NCI-H2029 treated with DMSO at 0.1 percent for 48 hours (cell line): ENCODE data around the gene STIL.

Experiments used
- DNase-seq: peaks from one replicate; lab custom pipeline; 2025; lab: John Stamatoyannopoulos, UW

Gene STIL

DNA sequence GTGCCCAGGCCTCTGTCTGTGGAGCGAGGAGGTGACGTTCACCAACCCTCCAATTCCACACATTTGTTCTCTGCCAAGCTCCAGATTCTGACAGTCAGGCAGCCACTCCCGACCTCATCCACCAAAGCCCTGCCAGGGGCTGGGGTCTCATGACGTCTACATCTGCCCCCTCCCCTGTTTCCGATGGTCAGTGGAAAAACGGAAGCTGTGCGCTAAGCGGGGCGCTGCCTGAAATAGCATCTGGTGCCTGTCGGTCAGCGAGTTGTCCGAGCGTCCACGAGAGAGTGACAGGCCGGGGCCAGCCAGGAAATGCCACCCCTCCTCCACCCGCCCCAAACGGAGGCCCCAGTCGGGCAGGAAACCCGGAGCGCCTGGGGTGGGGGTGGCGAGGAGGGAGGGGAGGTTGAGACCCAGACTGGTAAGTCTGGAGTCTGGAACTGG, 78.7 kb downstream of the STIL start:
- DNase-seq, result no peak

DNA sequence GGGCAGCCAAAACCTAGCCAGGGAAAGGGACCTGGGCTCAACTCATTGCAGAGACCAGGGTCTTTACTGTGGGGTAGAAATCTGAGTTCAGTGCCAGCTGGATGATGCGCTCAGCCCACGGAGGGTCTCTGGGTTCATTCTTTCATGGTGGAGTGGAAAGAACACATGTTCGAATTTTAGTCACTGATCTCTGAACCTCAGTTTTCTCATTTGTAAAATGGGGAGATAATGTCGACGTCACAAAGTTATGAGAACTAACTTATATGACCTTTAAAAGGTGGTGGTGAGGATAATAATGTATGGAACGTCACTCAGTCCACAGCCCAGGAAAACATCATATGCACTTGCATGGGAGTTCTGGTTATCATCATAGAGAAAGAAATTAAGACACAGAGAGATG, 80.8 kb downstream of the STIL start:
- DNase-seq, result no peak

DNA sequence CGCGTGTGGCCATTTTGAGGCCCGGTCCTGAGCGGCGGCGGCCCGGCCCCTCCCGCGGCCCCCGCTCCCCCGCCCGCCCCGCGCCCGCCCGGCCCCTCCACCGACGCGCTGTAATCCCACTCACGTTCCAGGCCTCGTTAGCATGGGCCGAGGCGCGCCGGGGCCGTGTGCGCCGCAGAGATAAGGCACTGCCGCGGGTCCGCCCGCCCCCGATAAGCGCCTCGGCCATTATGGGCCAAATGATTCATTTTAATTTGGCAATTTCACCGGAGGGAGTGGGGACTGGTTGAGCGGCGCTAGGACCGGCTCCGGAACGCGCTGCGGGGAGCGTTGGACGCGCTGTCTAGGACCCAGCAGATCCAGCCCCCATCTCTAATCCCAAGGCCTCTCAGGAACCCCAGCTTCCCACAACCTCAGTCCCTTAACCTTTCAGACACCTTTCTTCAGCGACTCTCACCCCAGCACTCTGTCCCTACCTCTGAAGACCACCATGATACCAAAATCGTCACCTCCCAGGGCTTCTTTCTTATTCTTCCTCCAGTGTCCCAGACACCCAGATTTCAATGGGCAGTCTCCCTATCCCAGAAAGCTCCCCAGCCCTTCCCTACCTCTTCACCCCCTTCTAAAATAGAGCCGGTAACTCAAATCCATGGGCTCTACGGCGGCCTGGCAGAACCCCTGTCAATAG, 81.6 kb downstream of the STIL start, which contains the start of gene TAL1:
TAL1 (minus strand) TSS at position 39 of the 688 bp plus-strand sequence. CDS start 6,337 bp downstream, outside the sequence.
- no peak for DNase-seq

DNA sequence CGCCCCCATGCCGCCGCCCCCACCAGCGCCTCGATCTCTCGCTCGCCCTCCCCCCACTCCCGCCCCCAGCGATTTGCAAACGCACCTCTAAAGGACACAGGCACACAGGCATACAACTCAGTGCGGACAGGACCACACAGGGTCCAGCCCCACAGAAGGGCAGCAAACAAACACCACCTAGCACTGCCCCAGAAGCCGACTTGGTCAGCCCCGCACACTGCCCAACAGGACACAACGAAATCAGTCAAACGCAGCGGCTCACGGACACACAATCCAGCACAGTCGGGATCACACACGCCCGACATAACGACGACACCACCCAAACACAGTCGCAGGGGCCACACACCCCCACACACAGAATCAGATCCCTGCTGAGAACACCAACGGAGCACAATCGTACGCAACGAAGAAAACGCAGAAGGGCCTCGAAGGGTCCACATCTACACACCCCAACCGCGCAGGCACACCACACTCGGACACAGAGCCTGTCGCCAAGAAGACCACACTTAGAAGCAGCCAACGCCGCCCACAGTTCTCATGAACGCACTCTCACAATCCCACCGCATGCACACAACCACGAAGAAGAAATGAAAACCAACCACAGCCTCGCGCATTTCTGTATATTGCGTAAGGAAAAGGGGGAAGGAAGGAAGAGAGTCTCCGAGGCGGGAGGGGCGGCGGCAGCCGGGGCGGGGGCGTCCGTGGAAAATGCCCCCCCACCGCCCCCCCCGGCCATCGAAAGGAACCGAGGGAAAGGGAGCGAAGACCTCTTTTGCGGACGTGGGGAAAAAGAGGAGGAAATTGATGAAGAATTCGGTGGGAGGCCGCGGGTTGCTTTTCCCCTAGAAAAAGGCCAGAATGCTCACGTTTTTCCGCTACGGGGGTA, 82.4 kb downstream of the STIL start:
- DNase-seq, result no peak

DNA sequence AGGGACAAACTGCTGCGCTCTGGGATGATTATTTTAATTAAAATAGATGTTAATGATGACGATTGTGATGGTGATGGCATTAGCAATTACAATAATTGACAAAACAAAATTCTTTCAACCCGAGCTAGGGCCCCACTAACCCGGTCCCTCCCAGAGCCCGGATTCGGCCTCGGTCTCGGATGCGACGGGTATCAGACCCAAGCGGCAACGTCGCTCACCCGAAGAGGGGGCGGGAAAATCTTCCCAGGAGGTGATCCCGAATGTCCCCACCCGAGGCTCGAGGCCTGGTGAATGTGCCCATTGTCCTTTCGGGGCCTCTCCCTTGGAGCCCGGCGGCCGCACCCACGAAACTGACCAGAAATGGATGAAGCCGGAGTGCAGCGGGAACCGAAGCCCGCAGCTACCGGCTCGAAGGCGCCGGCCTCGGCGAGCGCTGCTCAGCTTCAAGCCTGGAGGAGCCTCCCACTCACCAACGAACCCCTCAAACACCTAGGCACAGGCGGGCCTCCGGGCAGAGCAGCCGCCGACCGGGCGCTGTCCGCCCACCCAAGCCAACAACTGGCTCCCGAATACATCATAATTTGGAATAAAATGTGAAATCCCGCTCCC, 83.2 kb downstream of the STIL start:
- no peak for DNase-seq

DNA sequence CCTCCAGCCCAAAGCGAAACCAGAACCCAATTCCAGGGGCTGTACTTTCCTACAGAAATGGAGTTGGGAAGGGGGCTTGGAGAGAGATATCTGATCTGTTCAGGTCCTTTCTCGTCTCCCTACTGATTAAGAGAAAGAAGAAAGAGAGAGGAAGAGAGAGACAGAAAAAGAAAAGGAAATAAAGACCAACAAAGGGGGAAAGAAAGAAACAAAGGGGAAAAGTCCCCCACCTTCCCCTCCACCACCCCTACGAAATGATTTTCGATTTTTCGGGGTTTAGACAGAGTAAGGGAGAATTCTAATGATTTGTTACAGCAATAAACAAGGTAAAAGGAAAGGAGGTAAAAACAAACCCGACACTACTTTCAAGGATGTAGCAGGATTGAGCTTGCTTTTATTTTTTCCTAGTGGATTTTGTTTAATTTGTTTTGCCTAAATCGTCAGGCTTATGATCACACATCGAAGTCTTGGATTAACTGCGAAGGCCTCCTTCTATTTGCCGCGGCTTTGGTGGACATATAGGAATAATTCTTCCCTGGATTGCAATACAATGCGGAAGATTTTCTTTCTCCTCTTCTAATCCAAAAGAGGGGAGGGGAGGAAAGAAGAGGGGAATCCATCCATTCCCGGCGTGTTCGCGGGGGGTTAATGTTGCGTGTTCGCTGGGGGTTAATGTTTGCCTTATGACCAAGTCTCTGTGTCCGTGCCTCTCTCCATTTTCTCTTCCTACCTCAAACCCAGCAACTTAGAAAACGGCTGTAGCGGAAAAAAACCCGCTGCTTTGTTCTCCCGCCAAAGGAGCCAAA, 83.9 kb downstream of the STIL start:
- no peak for DNase-seq

DNA sequence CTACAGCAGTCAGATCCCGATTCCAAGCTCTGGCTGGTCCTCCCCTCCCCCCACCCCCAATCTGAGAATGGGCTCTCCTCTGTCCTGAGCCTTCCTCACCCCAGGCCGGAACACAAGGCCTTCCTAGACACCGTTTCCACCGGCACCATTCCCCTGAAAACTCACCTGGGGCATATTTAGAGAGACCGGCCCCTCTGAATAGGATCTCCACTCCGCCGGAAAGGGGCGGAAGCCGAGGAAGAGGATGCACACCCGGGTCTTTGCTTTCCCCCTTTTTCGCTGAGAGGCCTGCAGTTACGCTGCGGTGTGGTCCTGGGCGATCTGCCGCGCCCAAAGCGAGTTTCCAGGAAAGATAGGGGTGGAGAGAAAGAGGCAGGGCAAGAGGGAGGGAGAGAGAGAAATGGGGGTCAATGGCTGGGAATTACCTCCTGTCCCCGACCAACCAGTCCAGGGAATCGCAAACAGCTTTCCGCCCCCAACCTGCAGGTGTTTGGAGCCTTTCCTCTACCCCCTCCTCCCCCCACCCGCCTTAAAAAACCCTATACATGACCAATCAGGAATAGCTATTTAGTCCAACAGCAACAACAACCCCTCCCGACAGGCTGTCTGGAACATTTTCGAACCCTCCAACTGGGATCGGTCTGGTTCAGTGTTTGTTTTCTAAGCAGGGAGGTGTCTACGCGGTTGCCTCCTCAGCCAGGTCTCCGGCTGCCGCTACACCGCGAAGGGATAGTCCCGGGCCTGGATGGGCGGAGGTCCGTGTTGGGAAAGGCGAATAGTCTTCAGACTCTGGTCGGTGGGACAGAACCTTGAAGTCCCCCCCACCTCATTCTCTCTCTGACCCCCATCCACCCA, 84.7 kb downstream of the STIL start:
- no peak for DNase-seq

DNA sequence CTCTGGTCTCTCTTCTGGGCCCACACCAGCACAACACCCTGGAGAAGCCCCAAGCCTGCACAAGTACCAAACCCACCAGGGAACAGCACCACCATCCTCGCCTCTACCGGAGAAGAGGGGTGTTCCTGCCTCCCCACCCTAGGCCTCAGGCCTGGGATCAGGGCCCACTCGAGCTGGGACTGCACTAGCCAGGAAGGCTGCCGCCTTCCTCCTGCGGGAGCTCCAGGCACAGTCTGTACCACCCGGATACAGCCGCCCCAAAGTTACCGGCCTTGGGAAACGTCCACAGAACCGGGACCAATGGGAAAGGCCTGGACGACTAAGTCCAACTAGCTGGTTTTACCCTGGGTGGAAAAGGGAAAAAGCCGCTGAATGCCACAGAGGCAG, 85.3 kb downstream of the STIL start:
- DNase-seq, result no peak

DNA sequence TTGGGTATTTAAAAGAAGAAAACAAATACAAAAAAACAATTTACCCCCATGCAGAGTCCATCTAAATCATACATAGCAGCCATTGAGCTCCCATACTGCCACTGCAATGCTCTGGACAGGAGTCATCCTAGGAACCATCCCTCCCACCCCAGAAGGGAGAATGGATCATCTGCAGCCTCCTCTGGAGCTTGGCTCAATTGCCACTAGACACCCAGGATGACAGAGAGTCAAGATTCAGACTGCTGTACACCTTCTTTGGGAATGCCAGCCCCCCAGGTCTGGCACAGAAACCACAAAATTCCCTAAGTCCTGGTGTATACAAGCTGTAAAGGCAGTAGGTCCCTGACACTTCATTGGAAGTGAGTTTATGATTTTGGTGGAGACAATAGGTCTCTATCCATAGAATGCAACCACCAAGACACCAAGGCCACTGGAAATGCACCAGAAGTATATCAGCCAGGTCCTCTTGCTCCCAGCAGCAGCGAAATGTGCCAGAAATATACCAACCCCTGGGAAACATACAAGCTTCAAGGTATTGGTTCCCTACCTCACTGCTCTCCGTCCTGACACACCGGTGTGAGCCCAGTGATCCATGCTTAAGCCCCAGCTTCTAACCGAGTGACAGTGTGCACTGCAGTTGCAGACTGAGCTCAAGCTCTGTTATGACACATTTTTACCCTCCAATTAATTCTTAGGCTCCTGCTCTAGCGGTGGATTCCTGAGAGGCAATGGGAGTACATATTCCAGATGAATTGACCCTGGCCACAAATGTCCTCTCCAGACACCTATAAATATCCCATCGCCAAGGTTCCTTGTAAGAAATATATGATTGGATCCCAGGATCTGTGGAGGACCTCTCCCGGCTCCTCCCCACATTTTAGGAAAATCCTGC, 86.4 kb downstream of the STIL start:
- no peak for DNase-seq

DNA sequence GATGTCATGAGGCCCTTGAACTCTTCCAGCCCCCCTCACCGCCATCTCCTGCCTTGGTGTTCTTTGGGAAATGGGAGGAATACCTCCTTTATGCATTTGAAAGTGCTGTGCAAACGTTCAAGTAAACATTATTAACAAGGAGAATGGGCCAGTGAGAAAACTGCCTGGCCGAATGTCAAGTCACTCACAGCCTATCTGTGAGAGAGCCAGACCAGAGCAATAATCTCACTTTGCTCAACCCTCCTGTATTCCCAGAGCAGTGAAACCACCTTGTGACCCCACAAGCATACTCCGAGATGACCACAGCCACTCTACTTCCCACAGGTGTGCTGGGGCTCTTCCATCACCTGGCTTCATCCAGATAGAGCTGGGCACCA, 87.1 kb downstream of the STIL start:
- DNase-seq, result no peak

DNA sequence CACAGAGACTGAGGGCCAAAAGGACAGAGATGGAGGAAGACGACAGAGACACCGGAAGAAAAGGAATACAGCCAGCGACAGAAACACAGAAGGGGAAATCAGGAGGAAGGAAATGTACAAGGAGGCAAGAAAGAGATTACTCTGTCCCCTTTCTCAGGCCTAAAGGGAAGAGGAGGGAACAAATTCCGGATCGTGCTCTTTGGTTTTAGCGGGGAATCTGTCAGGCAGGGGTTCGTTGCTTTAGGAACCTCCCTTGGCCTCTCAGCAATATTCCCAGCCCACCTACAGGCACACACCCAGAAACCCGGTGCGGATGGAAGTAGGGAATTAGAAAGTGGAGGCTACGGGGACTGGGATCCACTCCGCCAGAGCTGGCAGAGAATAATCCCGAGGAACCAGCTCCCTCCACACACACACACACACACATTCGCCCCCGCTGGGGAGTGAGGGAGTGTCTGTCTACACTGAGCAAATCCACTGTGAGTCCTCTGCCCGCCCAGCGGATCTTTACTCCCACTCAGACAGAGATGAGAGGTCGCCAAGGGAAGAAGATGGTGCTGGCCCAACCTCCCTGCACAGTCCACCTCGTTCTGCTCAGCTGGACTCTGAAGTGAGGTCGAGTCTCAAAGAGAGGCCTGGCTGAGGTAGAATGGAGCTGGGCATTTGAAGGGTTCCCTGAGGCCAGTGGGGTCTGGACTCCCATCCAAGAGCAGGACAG, 87.7 kb downstream of the STIL start:
- DNase-seq, result no peak

DNA sequence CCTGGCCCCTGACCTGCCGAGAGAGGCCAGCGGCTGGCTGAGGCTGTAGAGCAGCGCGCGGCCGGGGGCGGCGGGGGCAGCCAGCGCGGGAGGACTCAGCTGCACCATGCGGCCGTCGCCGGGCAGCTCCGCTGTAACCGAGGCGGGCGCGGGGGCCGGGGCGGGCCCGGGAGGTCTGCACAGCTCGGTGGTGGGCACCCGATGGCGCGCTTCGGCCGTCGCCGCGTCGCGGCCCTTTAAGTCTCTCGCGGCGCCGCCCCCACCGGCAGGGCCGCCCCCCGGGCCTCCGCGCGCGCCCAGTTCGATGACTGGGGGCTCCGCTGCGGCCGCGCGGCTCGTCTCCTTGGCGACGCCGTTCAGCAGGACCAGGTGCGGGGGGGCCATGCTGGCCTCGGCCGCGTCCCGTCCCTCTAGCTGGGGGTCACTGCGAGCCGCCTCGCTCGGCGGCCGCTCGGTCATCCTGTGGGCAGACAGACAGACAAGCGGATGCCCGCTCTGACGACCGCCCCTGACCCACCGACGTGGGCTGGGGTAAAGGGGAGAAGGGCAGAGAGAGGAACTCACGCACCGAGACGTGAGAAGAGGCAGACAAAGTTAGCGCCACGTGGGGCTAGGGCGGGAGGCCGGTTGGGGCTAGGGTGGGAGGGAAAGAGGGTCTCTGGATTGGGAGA, 88.4 kb downstream of the STIL start:
- no peak for DNase-seq

DNA sequence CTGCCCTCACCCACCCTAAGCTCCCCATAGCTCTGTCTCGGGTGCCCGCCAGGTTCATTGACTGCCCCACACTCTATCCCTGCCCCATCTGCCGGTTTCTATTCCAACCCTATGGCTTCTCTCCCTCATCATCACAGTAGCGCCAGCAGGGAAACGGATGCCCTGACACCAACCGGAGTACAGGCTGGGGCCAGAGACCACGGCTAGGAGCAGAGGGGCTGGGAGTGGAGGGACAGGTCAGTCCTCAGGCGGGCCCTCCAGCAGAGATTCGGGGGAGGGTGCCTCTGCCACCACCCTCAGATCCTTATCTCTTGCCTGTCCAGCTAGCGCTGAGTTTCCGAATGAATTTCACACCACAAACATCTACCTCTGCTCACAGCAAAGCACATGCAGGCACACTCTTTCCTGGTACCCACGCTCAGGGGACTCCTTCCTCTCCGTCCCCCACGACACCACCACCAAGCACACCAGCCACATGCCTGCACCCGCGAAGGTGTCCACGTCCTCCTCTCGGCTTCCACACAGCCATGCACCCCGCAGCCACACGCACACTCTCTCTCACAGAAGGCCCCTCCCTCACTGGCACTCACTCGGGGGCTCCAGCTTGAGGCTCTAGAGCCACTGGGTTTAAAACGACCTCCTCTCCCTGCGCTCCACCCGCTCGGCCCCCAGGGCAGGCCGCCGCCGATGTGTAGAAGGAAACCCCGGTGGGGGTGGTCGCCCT, 89.1 kb downstream of the STIL start:
- DNase-seq, result no peak

DNA sequence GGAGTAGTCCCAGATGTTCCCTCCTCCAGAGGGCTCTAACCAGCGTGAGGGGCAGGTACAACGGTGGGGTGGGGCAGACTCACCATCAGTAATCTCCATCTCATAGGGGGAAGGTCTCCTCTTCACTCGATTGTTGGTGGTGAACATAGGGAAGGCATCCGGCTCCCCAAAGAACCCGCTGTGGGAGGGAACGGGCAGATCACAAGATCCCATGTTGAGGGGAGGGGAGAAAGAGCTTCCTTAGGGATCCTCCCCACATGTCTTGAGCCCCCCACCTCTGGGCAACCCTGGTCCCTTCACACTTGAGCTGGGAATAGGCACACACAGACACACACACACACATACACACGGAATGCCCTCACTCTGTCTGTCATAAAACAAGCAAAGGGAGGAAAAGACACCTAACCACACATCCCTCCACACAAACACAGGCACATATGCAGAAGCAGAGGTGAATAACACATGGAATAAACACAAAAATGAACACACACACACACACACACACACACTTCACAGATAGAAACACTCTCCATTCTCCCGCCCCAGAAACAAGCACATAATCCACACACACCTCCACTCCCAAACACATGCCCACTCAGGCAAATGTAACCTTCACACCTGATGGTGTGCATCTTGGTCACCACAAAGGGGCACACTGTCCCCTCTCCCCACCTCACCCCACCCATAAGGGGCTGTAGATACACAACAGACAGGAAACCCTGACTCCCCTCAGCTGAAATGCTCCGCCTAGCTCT, 89.8 kb downstream of the STIL start:
- DNase-seq, result no peak

DNA sequence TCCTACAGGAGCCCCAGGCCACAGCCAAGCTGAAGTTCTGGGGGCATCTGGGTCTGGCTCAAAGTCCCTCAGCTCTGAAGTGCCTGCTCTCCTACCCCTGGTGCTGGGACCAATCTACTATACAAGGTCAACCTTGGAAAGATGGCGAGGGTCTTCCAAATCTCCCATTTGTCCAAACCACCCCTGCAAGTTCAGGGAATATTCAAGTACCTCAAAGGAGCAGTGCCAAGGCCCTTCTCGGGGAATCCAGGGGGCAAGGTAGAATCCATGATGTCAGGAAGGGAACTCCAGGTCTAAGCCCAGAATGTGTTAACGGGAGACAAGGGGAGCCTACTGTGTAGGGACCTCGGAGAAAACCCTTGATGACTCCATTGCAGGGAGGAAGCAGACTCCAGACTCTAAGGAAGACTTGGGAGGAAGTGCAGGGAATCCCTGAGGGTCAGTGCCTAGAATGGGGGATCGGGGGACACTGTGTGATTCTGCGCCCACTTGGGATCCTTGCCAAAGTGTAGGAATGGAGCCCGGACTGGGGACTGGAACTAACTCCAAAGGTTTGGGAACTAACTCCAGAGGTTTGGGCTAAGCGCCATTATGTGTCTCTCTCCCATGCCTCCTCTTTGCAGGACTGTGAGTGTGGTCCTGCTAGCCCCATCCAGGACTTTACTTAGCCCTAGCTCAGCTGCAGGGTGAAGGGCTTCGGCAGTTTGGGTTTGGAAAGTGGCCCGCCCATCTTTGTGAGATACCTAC, 90.6 kb downstream of the STIL start:
- no peak for DNase-seq

DNA sequence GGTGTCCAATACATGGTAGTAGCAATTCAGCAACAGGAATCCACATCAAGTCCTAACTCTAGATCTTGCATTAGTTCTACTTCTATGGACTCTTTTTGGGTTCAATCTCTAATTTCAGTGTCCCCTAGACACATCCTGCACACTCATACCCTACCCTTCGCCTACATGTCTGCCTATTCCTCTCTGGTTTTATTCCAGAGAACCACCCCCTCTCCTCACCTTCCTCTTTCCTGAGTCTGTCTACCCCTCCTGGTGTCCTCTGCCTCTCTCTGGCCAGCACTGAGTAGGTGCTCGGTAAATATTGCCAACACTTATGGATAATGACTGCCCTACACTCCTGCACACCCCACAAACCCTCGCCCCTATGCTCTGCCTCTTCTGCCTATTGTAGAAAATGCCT, 91.5 kb downstream of the STIL start:
- DNase-seq, result no peak
